Chondrocyte (in vitro differentiated cells): ENCODE measurements around the gene CTNNBL1. TPM values are rescaled to one million over a fixed set of nuclear protein-coding genes. Genes with fewer than 3 reads are reported as not detected.

Experiments used
- DNase-seq: peaks from one replicate; pipeline ENCODE4 v3.0.0; 2021; ENCODE audit warnings: mixed read lengths, low spot score
- H3K27ac Mint-ChIP-seq: one replicate; pipeline ENCODE4 v1.8.0; 2021; ENCODE audit warnings: mild to moderate bottlenecking, moderate library complexity, mixed read lengths; ENCODE audit not compliant: unreplicated experiment
- H3K27me3 Mint-ChIP-seq: 2 replicates; pipeline ENCODE4 v1.8.0; 2021; ENCODE audit warnings: low read depth, mixed read lengths
- H3K36me3 Mint-ChIP-seq: 2 replicates; pipeline ENCODE4 v1.8.0; 2021; ENCODE audit warnings: low read depth, mixed read lengths
- H3K4me1 Mint-ChIP-seq: 2 replicates; pipeline ENCODE4 v1.8.0; 2021; ENCODE audit warnings: low read depth, mild to moderate bottlenecking, mixed read lengths
- H3K4me3 Mint-ChIP-seq: one replicate; pipeline ENCODE4 v1.8.0; 2021; ENCODE audit warnings: mild to moderate bottlenecking, moderate library complexity, mixed read lengths; ENCODE audit not compliant: unreplicated experiment
- H3K9me3 Mint-ChIP-seq: 2 replicates; pipeline ENCODE4 v1.8.0; 2021; ENCODE audit warnings: low read depth, mixed read lengths
- total RNA-seq: library from RNA; stranded (reverse); gene quantifications from 3 replicates; pipeline ENCODE4 v1.2.1, GENCODE V29; 2021
- TF ChIP-seq, protein P1 (sequence below): fragments of 200-600 bp; sonication (generic); IDR thresholded peaks from 2 replicates; pipeline ENCODE4 v1.5.0; 2021; ENCODE audit warnings: antibody characterized with exemption, mild to moderate bottlenecking, moderate library complexity

Gene CTNNBL1
- total RNA-seq, 1 donor from 2014 or later = 36.0 TPM

DNA sequence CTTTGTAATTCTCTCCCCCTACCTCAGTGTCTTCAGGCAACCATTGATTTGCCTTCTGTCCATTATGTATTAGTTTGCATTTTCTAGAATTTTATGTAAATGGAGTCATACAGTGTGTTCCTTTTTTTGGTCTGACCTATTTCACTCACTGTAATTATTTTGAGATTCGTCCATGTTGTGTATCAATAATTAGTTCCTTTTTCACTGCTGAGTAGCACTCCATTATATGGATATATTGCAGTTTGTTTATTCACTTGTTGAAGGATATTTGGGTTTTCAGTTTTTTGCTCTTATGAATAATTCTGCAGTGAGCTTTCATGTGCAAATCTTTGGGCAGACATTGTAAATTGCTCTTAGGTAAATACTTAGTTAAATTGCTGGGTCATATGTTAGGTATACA lies 97.1 kb downstream of the CTNNBL1 start:
- Mint-ChIP-seq H3K4me3 (no peak overlapping the region), H3K36me3 (peaks cover 31% of the 10 kb centered on the region), H3K4me1 (no peaks in the 10 kb centered on the region), H3K27me3 (no peaks in the 10 kb centered on the region), H3K9me3 (peaks cover 9% of the 10 kb centered on the region), H3K27ac (no peak overlapping the region)
- TF ChIP-seq, protein P1, sequence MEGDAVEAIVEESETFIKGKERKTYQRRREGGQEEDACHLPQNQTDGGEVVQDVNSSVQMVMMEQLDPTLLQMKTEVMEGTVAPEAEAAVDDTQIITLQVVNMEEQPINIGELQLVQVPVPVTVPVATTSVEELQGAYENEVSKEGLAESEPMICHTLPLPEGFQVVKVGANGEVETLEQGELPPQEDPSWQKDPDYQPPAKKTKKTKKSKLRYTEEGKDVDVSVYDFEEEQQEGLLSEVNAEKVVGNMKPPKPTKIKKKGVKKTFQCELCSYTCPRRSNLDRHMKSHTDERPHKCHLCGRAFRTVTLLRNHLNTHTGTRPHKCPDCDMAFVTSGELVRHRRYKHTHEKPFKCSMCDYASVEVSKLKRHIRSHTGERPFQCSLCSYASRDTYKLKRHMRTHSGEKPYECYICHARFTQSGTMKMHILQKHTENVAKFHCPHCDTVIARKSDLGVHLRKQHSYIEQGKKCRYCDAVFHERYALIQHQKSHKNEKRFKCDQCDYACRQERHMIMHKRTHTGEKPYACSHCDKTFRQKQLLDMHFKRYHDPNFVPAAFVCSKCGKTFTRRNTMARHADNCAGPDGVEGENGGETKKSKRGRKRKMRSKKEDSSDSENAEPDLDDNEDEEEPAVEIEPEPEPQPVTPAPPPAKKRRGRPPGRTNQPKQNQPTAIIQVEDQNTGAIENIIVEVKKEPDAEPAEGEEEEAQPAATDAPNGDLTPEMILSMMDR = no peak
- DNase-seq = no peak

DNA sequence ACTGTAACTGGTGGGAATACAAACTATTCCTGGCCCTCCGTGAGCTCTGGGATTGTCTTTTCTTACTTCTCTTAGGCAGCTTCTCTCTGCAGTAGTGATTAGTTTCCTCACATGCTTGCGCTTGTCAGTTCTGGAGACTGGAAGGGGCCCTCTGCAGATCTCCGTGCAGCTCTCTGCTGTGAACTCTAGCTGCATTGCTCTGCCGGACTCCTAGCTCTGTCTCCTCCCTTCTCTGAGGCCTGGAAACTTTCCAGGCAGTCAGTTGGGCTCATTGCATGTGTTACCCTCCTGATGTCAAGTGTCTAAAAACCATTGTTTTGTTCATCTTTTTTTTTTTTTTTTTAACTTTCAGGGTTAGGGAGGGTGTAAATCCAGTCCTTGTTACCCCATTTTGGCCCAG lies 102.3 kb downstream of the CTNNBL1 start:
- peaks cover 21% of the 10 kb centered on the region for H3K36me3 Mint-ChIP-seq
- peaks cover 9% of the 10 kb centered on the region for H3K9me3 Mint-ChIP-seq
- TF ChIP-seq, protein P1 = no peak
- no peaks in the 10 kb centered on the region for H3K27me3 Mint-ChIP-seq
- peaks cover 7% of the 10 kb centered on the region for H3K4me1 Mint-ChIP-seq
- no peak overlapping the region for H3K4me3 Mint-ChIP-seq
- H3K27ac Mint-ChIP-seq = no peak overlapping the region
- no peak for DNase-seq

DNA sequence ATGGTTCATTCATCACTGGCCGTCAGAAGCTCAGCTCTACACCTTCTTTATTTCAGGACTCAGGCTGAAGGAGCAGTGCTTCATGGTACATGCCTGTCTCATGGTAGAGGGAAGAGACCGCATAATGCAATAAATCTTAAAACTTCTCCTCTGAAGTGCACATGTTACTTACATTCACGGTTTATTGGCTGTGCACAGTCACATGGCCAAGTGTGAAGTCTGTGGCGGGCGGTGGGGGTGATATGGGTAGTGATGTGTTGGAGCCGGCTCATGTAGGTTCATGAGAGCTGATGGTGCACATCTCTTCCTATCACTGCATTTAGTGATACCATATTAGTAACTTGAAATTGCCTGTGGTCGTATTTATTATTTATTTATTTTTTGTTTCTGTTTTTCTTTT lies 102.9 kb downstream of the CTNNBL1 start:
- Mint-ChIP-seq H3K36me3 (peaks cover 21% of the 10 kb centered on the region), H3K27me3 (no peaks in the 10 kb centered on the region), H3K4me3 (no peak overlapping the region), H3K4me1 (peaks cover 7% of the 10 kb centered on the region), H3K9me3 (peaks cover 9% of the 10 kb centered on the region), H3K27ac (no peak overlapping the region)
- DNase-seq = no peak
- TF ChIP-seq, protein P1 = no peak

DNA sequence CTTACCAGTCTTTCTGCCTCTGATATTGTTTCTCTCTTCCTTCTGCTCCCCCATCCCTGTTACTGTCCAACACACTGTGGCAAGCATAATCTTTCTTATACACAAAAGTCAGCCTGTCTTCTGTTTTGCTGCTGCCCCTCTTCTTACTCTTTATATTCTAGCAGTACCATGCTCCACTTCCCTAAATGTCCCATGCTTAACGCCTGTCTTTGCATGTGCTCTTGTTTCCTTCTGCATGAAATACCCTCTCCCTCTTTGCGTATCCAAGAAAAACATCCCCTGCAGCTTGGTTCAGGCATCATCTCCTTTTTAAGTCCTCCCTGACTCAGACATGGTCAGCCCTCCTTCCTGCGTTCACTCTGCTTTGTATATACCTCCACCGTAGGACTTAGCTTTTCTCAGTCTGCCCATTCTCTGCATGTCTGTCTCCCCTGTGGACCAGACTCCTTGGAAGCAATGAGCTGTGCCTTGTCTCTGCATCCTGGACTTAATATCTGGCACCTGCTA lies 103.9 kb downstream of the CTNNBL1 start:
- Mint-ChIP-seq H3K27ac (no peak overlapping the region), H3K9me3 (peaks cover 3% of the 10 kb centered on the region), H3K4me3 (no peak overlapping the region), H3K27me3 (no peaks in the 10 kb centered on the region), H3K4me1 (peaks cover 7% of the 10 kb centered on the region), H3K36me3 (peaks cover 14% of the 10 kb centered on the region)
- TF ChIP-seq, protein P1 = no peak
- DNase-seq = no peak

DNA sequence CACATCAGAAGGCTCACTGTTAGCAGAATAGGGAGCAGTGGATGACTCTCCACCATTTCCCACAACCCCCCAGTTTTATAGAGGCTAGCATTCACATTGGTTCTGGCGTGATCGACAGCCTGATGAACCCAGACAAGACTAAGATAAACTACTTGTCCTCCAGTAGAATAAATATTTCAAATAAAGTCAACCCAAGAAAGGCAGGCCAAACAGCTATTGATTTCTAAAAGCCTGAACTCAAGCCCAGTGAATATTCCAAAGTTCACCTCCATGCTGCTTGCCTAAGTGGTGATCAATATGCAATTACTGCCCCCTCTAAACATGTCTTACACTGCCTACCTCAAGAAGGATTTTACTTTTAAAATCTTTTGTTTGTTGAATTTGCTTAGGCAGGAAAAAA lies 104.5 kb downstream of the CTNNBL1 start:
- H3K27me3 Mint-ChIP-seq = no peaks in the 10 kb centered on the region
- H3K4me1 Mint-ChIP-seq = peaks cover 7% of the 10 kb centered on the region
- peaks cover 14% of the 10 kb centered on the region for H3K36me3 Mint-ChIP-seq
- H3K27ac Mint-ChIP-seq = no peak overlapping the region
- no peaks in the 10 kb centered on the region for H3K9me3 Mint-ChIP-seq
- no peak for DNase-seq
- no peak overlapping the region for H3K4me3 Mint-ChIP-seq
- TF ChIP-seq, protein P1 = no peak
